ENCODE data around the gene RANBP1. TPM values are rescaled to one million over a fixed set of nuclear protein-coding genes. Genes with fewer than 3 reads are reported as not detected.

The RANBP1 gene
- total RNA-seq, 2 experiments from 2014 or later, result 359 to 372 TPM

DNA sequence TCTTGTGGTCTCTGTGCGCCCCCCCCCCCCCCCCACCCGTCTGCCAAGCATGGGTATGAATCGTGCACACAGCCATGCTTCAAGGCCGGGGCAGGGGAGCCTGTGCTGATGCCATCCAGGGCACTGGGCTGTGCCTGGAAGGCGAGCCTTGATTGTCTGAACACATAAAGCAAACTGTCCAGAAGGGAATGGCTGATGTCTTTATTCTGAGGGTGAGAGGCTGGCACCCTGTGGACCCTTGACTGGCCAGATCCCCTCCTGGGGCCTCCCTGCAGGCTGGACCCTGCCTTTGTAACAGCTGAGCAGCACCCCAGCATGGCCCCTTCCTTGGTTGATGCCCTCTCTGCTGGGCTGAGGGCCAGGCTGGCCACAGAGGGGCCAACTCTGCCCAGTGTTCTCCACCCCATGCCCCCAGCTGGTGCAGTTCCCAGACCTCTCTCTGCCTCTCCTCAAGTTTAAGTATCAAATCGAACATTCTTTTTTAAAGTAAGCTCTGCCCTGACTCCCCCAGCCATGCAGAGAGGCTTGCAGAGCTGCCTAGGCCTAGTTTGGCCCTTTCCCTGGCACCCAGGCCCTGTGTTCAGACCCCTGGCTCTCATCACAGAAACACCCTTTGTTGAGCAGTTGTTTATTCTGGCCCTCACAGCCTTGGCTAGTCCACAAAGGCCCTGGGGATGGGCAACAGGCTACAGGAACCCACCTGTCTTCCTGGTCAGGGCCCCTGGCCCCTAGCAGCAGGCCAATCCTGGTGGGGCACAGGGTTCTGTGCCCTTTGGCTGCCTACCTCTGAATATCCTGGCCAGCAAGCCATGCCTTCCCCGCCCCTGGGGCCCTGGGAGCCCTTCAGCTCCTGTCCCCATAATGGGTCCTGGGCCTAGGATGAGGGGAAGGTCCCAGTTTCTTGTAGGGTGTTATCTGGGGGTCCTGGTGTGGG, 3.9 kb upstream of the RANBP1 start:
- H3K36me3 Mint-ChIP-seq, result peaks cover 22% of the 10 kb centered on the region
- no peaks in the 10 kb centered on the region for H3K9me3 Mint-ChIP-seq
- CTCF ChIA-PET, result interaction anchor here (0.6 to 1.7 kb wide), 8 partner anchors 10 to 476 kb away, joined by 3 to 14 read pairs (median 3); no protein-coding TSS in a partner anchor
- DNase-seq, result no peak
- H3K27ac Mint-ChIP-seq, result peak overlapping the region; percentile 81
- H3K4me3 Mint-ChIP-seq, result no peak overlapping the region
- H3K4me1 Mint-ChIP-seq (ENCODE audit: low read depth), result peaks cover 19% of the 10 kb centered on the region
- intact Hi-C loops (cut with micrococcal nuclease), result no loop called here
- POLR2A ChIA-PET, result no interaction called here
- H3K27me3 Mint-ChIP-seq, result no peaks in the 10 kb centered on the region

DNA sequence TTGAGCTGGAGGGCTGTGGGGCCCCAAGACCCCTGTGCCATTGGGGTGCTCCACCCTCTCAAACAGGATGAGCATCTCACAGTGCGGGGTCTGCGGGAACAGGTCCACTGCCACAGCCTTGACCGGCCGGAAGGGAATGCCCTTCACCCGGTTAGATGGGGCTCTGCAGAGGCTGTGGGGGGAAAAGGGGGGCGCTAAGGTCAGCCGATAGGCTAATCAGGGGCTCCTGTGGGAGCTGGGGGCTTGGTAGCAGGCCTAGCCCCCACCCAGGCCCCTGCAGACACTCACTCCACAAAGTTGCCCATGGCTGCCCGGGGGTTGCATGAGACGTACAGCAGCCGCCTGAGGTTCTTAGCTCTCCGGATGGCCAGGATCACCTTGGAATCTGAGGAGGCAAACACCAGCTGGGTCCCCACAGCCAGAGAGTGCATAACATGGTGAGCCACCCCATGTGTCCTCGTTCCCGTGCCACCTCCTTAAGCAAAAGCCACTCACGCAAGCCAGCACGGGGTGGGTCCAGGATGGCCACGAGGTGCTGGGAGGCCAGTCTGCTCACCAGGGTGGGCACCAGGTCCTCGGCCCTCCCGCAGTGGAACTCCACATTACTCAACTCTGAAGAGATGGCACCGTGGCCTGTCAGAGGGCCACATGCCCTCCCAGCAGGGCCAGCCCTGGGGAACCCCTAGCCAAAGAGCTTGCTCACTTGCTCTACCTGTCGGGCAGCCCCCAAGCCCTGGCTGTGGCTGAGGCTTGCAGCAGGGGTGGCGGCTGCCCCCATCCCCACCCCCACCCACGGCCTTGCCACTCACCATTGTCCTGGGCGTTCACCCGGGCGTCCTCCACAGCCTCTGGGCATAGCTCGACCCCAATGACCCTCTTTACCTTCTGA, 3.0 kb upstream of the RANBP1 start:
- intact Hi-C loops (cut with micrococcal nuclease), result no loop called here
- Mint-ChIP-seq H3K4me1 (ENCODE audit: low read depth) (peaks cover 19% of the 10 kb centered on the region), H3K36me3 (peaks cover 23% of the 10 kb centered on the region), H3K27me3 (no peaks in the 10 kb centered on the region), H3K9me3 (no peaks in the 10 kb centered on the region), H3K27ac (peak overlapping the region; percentile 81), H3K4me3 (no peak overlapping the region)
- DNase-seq, result no peak
- CTCF ChIA-PET, result interaction anchor here (0.6 to 1.2 kb wide), 3 partner anchors 11 to 148 kb away, joined by 3 to 4 read pairs (median 3); no protein-coding TSS in a partner anchor
- POLR2A ChIA-PET, result no interaction called here

DNA sequence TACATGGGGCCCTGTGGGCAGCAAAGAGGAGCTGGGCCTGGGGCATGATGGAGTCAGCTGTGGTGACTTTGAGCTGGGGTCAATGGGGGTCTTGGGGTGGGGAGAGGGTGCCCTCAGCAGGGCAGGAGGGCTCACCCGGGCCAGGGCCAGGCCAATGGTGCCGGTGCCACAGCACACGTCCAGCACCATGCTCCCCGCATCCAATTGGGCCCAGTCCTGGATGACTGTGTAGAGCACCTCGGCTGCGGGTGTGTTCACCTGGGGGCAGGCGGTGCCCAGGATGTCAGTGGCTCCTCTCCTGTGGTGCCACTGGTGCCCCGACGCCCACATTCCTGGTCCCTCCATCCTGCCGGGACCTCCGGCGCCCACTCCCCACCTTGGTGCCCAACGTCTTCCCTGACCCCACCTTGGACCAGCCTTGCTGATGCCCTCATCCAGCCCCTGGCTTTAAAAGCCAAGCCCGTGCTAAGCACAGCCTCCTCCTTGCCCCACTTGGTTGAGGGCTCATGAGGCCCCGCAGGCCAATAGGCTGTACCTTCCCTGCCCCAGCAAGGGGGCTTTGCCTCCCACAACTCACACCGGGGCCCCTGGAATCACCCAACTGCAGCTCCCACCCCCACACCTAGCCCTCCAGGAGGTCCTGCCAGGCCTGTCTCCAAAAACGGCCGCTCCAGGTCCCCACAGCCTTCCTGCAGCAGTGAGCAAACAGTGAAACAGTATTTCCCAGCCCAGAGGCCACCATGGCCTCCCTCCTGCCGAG, 2.2 kb upstream of the RANBP1 start:
- Mint-ChIP-seq H3K4me3 (no peak overlapping the region), H3K4me1 (ENCODE audit: low read depth) (peaks cover 22% of the 10 kb centered on the region), H3K27ac (peak overlapping the region; percentile 45), H3K36me3 (peaks cover 27% of the 10 kb centered on the region), H3K9me3 (no peaks in the 10 kb centered on the region), H3K27me3 (no peaks in the 10 kb centered on the region)
- intact Hi-C loops (cut with micrococcal nuclease), result no loop called here
- CTCF ChIA-PET, result no interaction called here
- DNase-seq, result no peak
- POLR2A ChIA-PET, result no interaction called here

DNA sequence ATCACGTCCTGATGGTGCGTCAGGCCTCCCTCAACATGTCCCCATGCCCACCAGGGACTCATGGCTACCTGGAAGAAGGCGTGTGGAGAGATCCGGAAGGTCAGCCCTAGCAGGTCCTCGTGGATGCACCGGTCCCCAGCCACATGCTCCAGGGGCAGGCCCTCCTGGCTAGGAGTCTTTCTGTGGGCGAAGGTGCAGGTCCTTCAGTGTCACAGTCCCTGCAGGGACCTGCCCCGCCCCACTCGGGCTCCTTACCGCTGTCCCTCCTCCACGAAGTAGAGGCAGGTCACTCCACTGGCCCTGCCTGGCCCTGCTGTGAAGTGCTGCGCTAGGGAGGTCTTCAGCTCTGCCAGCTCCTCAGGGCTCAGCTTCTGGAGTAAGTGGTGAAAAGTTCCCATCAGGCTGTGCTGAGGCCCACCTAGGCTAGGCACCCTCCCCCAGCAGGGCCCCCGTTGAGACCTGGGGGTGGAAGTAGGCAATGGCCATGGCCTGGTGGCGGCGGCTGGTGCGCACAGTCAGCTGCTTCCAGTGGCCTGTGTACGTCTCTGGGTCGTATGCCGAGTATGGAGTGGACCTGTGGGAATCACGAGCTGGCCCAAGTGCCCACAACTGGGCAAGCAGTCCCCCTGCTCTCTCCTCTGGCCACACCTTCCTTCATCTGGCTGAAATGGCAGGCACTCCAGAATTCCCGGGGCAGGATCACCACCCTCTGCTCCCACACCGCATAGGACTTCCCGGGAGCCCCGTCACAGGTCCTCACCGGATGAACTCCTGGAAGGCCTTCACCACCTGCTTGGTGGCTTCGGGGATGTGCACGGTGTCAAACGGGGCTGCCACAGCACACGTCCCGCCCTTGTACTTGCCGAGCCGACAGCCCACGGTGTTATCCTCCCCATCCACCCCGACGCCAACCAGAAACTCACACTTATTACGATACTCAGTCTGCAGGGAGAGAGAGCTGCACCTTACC, 1.1 kb upstream of the RANBP1 start:
- ChIA-PET POLR2A (interaction anchor here (1.4 to 1.5 kb wide), 2 partner anchors 14 kb away, joined by 3 to 7 read pairs; no protein-coding TSS in a partner anchor), CTCF (no interaction called here)
- H3K4me1 Mint-ChIP-seq (ENCODE audit: low read depth), result peaks cover 32% of the 10 kb centered on the region
- H3K36me3 Mint-ChIP-seq, result peaks cover 35% of the 10 kb centered on the region
- no peaks in the 10 kb centered on the region for H3K27me3 Mint-ChIP-seq
- DNase-seq, result no peak
- H3K27ac Mint-ChIP-seq, result peak overlapping the region; percentile 72
- no peaks in the 10 kb centered on the region for H3K9me3 Mint-ChIP-seq
- H3K4me3 Mint-ChIP-seq, result peak overlapping the region; percentile 52
- intact Hi-C loops (cut with micrococcal nuclease), result no loop called here

DNA sequence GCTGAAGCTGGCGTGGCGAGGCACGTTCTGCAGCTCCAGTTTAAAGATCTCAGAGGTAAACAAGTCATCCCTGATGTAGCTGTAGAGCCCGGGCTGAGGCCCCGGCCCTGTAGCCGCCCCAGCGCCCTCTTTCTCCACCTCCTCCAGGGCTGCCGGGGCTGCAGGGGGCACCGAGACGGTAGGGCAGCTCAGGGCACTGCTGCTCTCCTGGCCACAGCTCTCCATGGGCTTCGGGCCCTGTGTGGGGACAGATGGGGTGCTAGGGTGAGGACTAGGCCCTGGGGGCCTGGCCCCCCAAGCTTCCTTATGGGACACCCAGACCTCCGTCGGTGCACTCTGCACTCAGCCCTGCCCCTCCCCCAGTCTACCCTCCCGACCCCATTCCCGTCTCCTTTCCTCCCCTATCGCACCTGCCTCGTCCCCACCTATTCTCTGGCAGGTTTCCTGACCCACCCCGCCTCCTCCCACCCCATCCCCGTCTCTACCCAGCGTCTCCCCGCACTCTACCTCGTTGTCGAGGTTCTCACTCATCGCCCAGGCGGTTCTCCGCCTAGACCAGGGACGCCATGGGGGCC, 559 bp downstream of the RANBP1 start:
- Mint-ChIP-seq H3K4me3 (peak overlapping the region; percentile 88), H3K36me3 (peaks cover 44% of the 10 kb centered on the region), H3K27me3 (no peaks in the 10 kb centered on the region)

DNA sequence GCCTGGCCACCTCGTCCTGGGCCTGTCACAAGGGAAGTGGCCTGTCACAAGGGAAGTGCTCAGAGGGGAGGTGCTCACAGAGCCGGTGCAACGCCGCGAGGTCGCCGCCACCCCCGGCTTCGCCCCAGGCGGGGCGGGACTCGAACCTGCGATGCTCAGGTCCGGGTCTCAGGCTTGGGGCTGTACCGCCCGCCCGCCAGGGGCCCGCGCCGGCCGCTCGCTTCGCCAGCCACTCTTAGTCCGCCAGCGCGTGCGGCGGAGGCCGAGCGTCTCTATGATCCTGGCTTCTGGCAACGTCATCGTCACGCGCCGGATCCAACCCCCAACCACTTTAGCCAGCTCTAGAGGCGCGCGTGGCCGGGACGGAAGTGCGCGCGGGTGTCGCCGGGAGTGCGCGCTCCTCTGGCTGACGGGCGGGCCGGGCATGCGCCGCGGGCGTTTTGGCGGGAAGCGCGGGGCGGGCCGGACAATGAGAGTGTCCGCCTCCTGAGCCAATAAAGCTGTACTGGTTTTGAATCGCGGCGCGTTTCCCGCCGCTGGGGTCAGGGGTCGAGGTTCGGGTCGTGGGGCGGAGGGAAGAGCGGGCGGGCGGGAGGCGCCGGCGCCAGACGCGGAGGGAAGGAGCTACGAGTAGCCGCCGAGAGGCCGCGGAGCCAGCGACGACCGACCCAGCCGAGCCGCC, 1.2 kb downstream of the RANBP1 start, which contains the start of gene TRMT2A:
TSS of gene TRMT2A (minus strand) at position 276 of the 682 bp plus-strand sequence. CDS start 320 bp downstream, outside the sequence.
- DNase-seq, result peak; percentile 98
- ChIA-PET CTCF (interaction anchor here (1.0 to 1.3 kb wide), 3 partner anchors 12 to 147 kb away, joined by 3 to 6 read pairs (median 4); no protein-coding TSS in a partner anchor), POLR2A (interaction anchor here (0.7 to 2.5 kb wide), 5 partner anchors 8 to 97 kb away, joined by 3 to 17 read pairs (median 3); no protein-coding TSS in a partner anchor)
- H3K27ac Mint-ChIP-seq, result peak within 1 kb of the TSS; percentile 92
- no peaks in the 10 kb centered on the region for H3K9me3 Mint-ChIP-seq
- intact Hi-C loops (cut with micrococcal nuclease), result loop anchor here (1.0 to 2.0 kb wide), 5 partner anchors 14 to 262 kb away; partner anchors contain the start of genes TANGO2 and ZDHHC8
- peak within 1 kb of the TSS; percentile 92 for H3K4me3 Mint-ChIP-seq
- H3K27me3 Mint-ChIP-seq, result no peaks in the 10 kb centered on the region
- peaks cover 50% of the 10 kb centered on the region for H3K36me3 Mint-ChIP-seq
- peaks cover 39% of the 10 kb centered on the region for H3K4me1 Mint-ChIP-seq (ENCODE audit: low read depth)

More for the DNA sequence above, 559 bp downstream of the RANBP1 start:
- intact Hi-C loops (cut with micrococcal nuclease), result loop anchor here (2.0 kb wide), 1 partner anchor 96 kb away; the partner anchor contains the start of gene TANGO2
- CTCF ChIA-PET, result interaction anchor here (1.0 to 1.3 kb wide), 2 partner anchors 13 to 20 kb away, joined by 3 to 6 read pairs; no protein-coding TSS in a partner anchor
- POLR2A ChIA-PET, result interaction anchor here (0.7 to 2.5 kb wide), 5 partner anchors 13 to 97 kb away, joined by 3 to 17 read pairs (median 3); no protein-coding TSS in a partner anchor
- H3K4me1 Mint-ChIP-seq (ENCODE audit: low read depth), result peaks cover 38% of the 10 kb centered on the region
- no peak for DNase-seq
- H3K9me3 Mint-ChIP-seq, result no peaks in the 10 kb centered on the region
- peak overlapping the region; percentile 92 for H3K27ac Mint-ChIP-seq

DNA sequence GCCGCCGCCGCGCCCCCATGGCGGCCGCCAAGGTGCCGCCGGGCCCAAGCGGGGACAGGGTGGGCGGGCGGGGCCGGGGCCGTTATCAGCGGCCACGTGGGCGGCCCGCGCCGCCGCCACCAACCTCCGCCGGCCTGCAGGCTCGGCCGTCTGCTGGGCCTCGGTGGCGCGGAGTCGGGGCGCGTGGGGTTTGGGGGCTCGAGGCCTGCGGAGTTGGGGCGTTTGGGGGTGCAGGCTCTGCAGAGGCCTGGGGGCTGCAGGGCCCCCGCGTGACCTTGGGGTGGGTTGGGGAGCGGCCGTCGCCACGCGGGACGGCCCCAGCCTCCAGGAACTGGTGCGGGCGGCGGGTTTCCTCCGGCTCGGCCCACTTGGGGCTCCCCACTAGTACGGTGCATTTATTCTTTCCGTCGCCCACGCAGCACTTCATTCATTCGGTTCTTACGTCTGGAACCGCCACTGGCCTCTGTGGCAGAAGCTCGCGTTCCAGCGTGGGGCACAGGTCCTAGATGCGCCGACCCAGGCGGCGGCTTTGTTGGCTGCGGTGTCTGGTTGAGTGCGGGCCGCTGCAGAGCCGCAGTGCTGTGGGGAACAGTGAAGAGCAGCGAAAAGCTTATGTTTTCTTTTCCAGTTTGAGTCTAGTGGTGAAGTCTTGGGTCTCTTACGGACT, 1.9 kb downstream of the RANBP1 start:
- peak; percentile 88 for DNase-seq
- ChIA-PET POLR2A (interaction anchor here (0.7 to 2.5 kb wide), 4 partner anchors 9 to 96 kb away, joined by 3 to 17 read pairs (median 4); no protein-coding TSS in a partner anchor), CTCF (interaction anchor here (0.8 to 1.3 kb wide), 4 partner anchors 11 to 147 kb away, joined by 3 to 6 read pairs (median 4); no protein-coding TSS in a partner anchor)
- Mint-ChIP-seq H3K36me3 (peaks cover 53% of the 10 kb centered on the region), H3K27me3 (no peaks in the 10 kb centered on the region), H3K27ac (peak overlapping the region; percentile 91), H3K9me3 (no peaks in the 10 kb centered on the region), H3K4me1 (ENCODE audit: low read depth) (peaks cover 40% of the 10 kb centered on the region), H3K4me3 (peak overlapping the region; percentile 92)
- intact Hi-C loops (cut with micrococcal nuclease), result loop anchor here (1.0 to 2.0 kb wide), 5 partner anchors 14 to 262 kb away; partner anchors contain the start of genes TANGO2 and ZDHHC8

DNA sequence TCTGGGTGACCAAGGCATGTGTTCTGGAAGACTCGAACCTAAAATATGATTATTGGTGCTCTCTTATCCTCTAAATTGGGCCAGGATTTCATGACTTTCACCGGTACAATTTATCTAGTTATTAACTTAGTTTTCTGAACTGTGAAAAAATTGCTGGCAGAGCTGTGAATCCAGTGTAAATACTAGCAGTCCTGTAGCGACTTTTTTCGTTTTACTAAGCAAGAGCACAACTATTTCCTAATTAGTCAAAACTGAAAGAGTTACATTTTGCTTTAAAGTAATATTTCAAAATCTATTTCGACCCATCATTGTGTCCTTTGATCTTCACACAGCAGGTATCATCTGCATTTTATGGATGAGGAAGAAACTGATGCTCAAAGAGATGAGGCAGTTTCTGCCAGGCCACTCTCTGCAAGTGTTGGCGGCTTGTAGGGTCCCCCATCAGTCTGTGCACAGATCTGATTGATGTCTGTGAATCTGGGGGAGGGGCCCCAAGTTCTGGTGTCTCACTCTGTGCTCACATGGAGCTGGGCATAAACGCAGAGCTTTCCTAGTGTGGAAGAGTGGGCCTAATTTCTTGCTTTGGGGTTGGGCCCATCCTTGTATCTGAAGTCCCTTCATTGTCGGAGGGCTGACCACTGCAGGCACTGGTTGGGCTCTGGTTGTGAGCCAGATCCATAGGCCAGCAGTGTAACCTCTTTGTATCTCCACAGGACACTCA, 2.6 kb downstream of the RANBP1 start:
- Mint-ChIP-seq H3K27ac (peak overlapping the region; percentile 91), H3K4me3 (peak overlapping the region; percentile 92), H3K27me3 (no peaks in the 10 kb centered on the region), H3K36me3 (peaks cover 53% of the 10 kb centered on the region), H3K9me3 (no peaks in the 10 kb centered on the region), H3K4me1 (ENCODE audit: low read depth) (peaks cover 40% of the 10 kb centered on the region)
- CTCF ChIA-PET, result interaction anchor here (0.8 to 2.4 kb wide), 3 partner anchors 11 to 148 kb away, joined by 3 to 14 read pairs (median 4); no protein-coding TSS in a partner anchor
- intact Hi-C loops (cut with micrococcal nuclease), result no loop called here
- POLR2A ChIA-PET, result interaction anchor here (1.3 to 2.5 kb wide), 3 partner anchors 8 to 11 kb away, joined by 3 to 17 read pairs (median 6); no protein-coding TSS in a partner anchor
- no peak for DNase-seq
